Mucosa of descending colon (tissue), 3 donors: ENCODE measurements around the gene MAPRE3. TPM values are rescaled to one million over a fixed set of nuclear protein-coding genes. Genes with fewer than 3 reads are reported as not detected.

Source experiments
- ATAC-seq: fragments of 200-7000 bp; cut with Tn5 transposase; one replicate; pipeline ENCODE4 v1.9.1; 2020; ENCODE audit warnings: mild to moderate bottlenecking, moderate library complexity
- DNase-seq, 3 donors: peaks; one replicate each; pipeline ENCODE4 v3.0.0-alpha.2; 2020
- H3K36me3 ChIP-seq: fragments of 200-600 bp; one replicate; pipeline ENCODE4 v1.8.0; 2021; ENCODE audit warnings: low read depth, mild to moderate bottlenecking
- H3K4me1 ChIP-seq: fragments of 200-600 bp; one replicate; pipeline ENCODE4 v1.8.0; 2021; ENCODE audit warnings: low read depth, mild to moderate bottlenecking
- H3K4me3 ChIP-seq: fragments of 200-600 bp; one replicate; pipeline ENCODE4 v1.8.0; 2021; ENCODE audit warnings: mild to moderate bottlenecking
- H3K9me3 ChIP-seq: fragments of 200-600 bp; one replicate; pipeline ENCODE4 v1.8.0; 2021; ENCODE audit warnings: mild to moderate bottlenecking
- CTCF ChIP-seq: fragments of 200-600 bp; IDR thresholded peaks from one replicate; pipeline ENCODE4 v1.8.0; 2022; ENCODE audit warnings: antibody characterized with exemption, mild to moderate bottlenecking
- intact Hi-C, 2 donors: fragments of 100-400 bp; cut with DNase I in 1 of 2; cut with micrococcal nuclease in 1 of 2; formaldehyde crosslinking; loops; one replicate each; pipeline versions ENCODE4 v1.11.0 to v1.11.1; 2022; cut with DNase I, micrococcal nuclease
- total RNA-seq, 3 donors: library from RNA; stranded (reverse); fragmentation: NEBNext Ultra II Directional in 2 of 3; extraction: Animal tissue kit (Norgen Biotek cat#: 25700) in 2 of 3; gene quantifications; one replicate each; pipeline versions ENCODE4 v1.2.1 to v1.2.4, GENCODE V29; 2021 to 2023
- donor health status: DM: no; HTN: no; CAD: no; lungs with moderate emphysema.
- donor health status: DM: no; HTN: no; CAD: no.
- donor health status: DM: no; HTN: yes; CAD: no.

Gene MAPRE3
- total RNA-seq, 3 donors from 2014 or later, result 23.9 to 36.1 (median 35.6) TPM

GRCh38 chr2:27003857-27004256 lies 33.4 kb downstream of the MAPRE3 start:
- Histone ChIP-seq H3K36me3 (no peaks in the 10 kb centered on the region), H3K4me3 (no peak overlapping the region), H3K9me3 (no peaks in the 10 kb centered on the region), H3K4me1 (no peaks in the 10 kb centered on the region)
- TF ChIP-seq CTCF, result no peak
- ATAC-seq (no peak), DNase-seq (no peak)
- intact Hi-C loops, result no loop called here

GRCh38 chr2:27006602-27007415 lies 36.4 kb downstream of the MAPRE3 start:
- no peak for DNase-seq
- ATAC-seq, result no peak
- TF ChIP-seq CTCF, result no peak
- H3K4me1 ChIP-seq, result no peaks in the 10 kb centered on the region
- intact Hi-C loops, result no loop called here
- H3K9me3 ChIP-seq, result no peaks in the 10 kb centered on the region
- no peaks in the 10 kb centered on the region for H3K36me3 ChIP-seq
- H3K4me3 ChIP-seq, result no peak overlapping the region

GRCh38 chr2:27007416-27008374 lies 37.3 kb downstream of the MAPRE3 start:
- Histone ChIP-seq H3K4me3 (no peak overlapping the region), H3K4me1 (no peaks in the 10 kb centered on the region), H3K36me3 (no peaks in the 10 kb centered on the region), H3K9me3 (no peaks in the 10 kb centered on the region)
- DNase-seq (no peak), ATAC-seq (no peak)
- intact Hi-C loops, result no loop called here
- TF ChIP-seq CTCF, result no peak

- H3K4me3 ChIP-seq, result no peak overlapping the region
- no peaks in the 10 kb centered on the region for H3K36me3 ChIP-seq
- intact Hi-C loops, result no loop called here
- no peaks in the 10 kb centered on the region for H3K4me1 ChIP-seq
- TF ChIP-seq CTCF, result no peak
- no peak for ATAC-seq
- no peaks in the 10 kb centered on the region for H3K9me3 ChIP-seq
- no peak for DNase-seq
These were observed 38.2 kb downstream of the MAPRE3 start for GRCh38 chr2:27008678-27009077.

- ATAC-seq, result no peak
- TF ChIP-seq CTCF, result no peak
- no peaks in the 10 kb centered on the region for H3K9me3 ChIP-seq
- no peaks in the 10 kb centered on the region for H3K4me1 ChIP-seq
- H3K4me3 ChIP-seq, result no peak overlapping the region
- intact Hi-C loops, result no loop called here
- DNase-seq, result no peak
- no peaks in the 10 kb centered on the region for H3K36me3 ChIP-seq
These were observed 38.6 kb downstream of the MAPRE3 start for GRCh38 chr2:27009083-27009482.
